OCI-M1 (cell line): ENCODE measurements around the gene MARS1.
A peak's percentile ranks its signal among the peaks of the same experiment; 100 is the strongest.

Experiments
- DNase-seq: peaks from one replicate; lab custom pipeline; 2025; lab: John Stamatoyannopoulos, UW

Gene MARS1

GRCh38 chr12:57518176-57518919, 30.5 kb downstream of the MARS1 start:
- no peak for DNase-seq

- DNase-seq = peak; percentile 68
These were observed 31.3 kb downstream of the MARS1 start for GRCh38 chr12:57518920-57519795.

GRCh38 chr12:57519796-57520052, 31.9 kb downstream of the MARS1 start:
- no peak for DNase-seq

- DNase-seq = peak; percentile 99
These were observed 32.4 kb downstream of the MARS1 start, which contains the start of gene DDIT3 for GRCh38 chr12:57520053-57520818. TSS of gene DDIT3 (minus strand) at chr12:57520514. CDS start at chr12:57517406, 3,108 bp downstream.

GRCh38 chr12:57521525-57522010, 33.7 kb downstream of the MARS1 start:
- DNase-seq = peak; percentile 67

GRCh38 chr12:57522011-57522886, 34.4 kb downstream of the MARS1 start, which contains the start of gene MBD6:
TSS of gene MBD6 (plus strand) at chr12:57522824. CDS start at chr12:57524304, 1,480 bp downstream.
- DNase-seq = peak; percentile 96

GRCh38 chr12:57522887-57523705, 35.2 kb downstream of the MARS1 start:
- DNase-seq = peak; percentile 90

- no peak for DNase-seq
These were observed 36.1 kb downstream of the MARS1 start for GRCh38 chr12:57523706-57524614.

- DNase-seq = no peak
These were observed 37.1 kb downstream of the MARS1 start for GRCh38 chr12:57524814-57525614.

GRCh38 chr12:57525615-57526383, 37.9 kb downstream of the MARS1 start:
- DNase-seq = no peak

GRCh38 chr12:57526477-57527126, 38.7 kb downstream of the MARS1 start:
- DNase-seq = no peak

- DNase-seq = no peak
These were observed 39.3 kb downstream of the MARS1 start for GRCh38 chr12:57527184-57527583.

- no peak for DNase-seq
These were observed 40.3 kb downstream of the MARS1 start for GRCh38 chr12:57528176-57528575.

- DNase-seq = no peak
These were observed 41.1 kb downstream of the MARS1 start for GRCh38 chr12:57528831-57529555.

- no peak for DNase-seq
These were observed 42.0 kb downstream of the MARS1 start for GRCh38 chr12:57529831-57530230.

GRCh38 chr12:57530396-57531142, 42.7 kb downstream of the MARS1 start:
- no peak for DNase-seq
